Measurements from ENCODE around the gene AZIN2. TPM values are rescaled to one million over a fixed set of nuclear protein-coding genes. Genes with fewer than 3 reads are reported as not detected.

Gene AZIN2
- total RNA-seq (5.3 TPM), polyA plus RNA-seq (ENCODE audit: insufficient read depth in 1 of 8, insufficient read length in 8 of 8, low replicate concordance in 1 of 8) (1 to 10 TPM; 3.8 to 6.4 (median 5.7) TPM)
- long read RNA-seq, donor 1 = 0 reads
- long read RNA-seq, donor 2 = 0 reads
- long read RNA-seq, donor 3, partial matches to known transcripts = 0 of 1 reads
- long read RNA-seq, donor 3, other reads (novel, unspliced or antisense) = 0 of 1 reads
- long read RNA-seq, donor 4 = 0 reads
- long read RNA-seq, donor 5, partial matches to known transcripts = 0 of 1 reads
- long read RNA-seq, donor 5, other reads (novel, unspliced or antisense) = 0 of 1 reads
- long read RNA-seq, donor 6 = 0 reads
- long read RNA-seq, donor 7, partial matches to known transcripts = 0 of 1 reads
- long read RNA-seq, donor 7, other reads (novel, unspliced or antisense) = 0 of 1 reads
- long read RNA-seq, donor 8, partial matches to known transcripts = 0 of 1 reads
- long read RNA-seq, donor 8, other reads (novel, unspliced or antisense) = 0 of 1 reads
- long read RNA-seq, donor 9 = 0 reads
- long read RNA-seq, donor 10, partial matches to known transcripts = 0 of 3 reads
- long read RNA-seq, donor 10, other reads (novel, unspliced or antisense) = 0 of 3 reads
- long read RNA-seq, donor 11 = 0 reads

DNA sequence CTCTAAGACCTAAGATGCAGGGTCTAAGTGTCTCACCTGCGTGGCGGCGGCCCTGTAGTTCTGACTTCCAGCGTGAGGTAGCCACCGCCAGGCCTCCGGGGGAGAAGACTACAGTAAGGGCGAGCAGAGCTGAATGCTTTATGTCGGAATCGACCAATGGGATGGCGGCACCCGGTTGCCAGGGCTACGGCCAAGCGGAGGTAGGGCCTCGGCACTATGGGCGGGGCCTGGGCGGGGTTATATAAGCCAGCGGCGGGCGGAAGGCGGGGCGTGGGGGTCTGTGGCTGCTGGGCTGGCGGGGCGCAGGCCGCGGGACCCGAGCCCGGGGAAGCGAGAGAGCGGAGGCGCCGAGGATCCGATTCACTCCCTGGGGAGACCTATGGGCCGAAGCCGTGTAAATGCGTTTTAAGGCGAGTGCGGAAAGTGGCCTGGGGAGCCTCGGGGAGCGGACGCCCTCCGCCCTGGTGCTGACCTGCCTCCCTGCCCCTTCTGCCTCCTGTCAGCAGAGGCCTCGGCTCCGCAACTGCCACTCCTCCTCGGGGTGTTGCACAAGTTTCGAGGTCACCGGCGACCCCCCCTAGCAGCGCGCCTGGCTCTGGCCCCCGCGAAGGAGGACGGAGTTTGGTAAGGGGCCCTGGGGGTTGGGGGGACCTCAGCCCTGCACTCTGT lies at the start of gene AZIN2:
Gene AZIN2, plus strand, starts transcription at position 269 of the 669 bp plus-strand sequence. CDS start 1,097 bp downstream, outside the sequence.
- Histone ChIP-seq H3K27ac (ENCODE audit: low read length) (no peak within 1 kb of the TSS), H3K27me3 (ENCODE audit: control insufficient read depth, insufficient read depth, low read length) (peaks cover 18% of the 10 kb centered on the region), H3K36me3 (ENCODE audit: control insufficient read depth, insufficient read depth, low read length) (no peaks in the 10 kb centered on the region), H3K4me1 (ENCODE audit: control insufficient read depth, insufficient read depth, low read length) (peaks cover 14% of the 10 kb centered on the region), H3K9me3 (replicated peaks; ENCODE audit: control insufficient read depth, low read depth, low read length) (no peaks in the 10 kb centered on the region), H3K4me3 (ENCODE audit: low read length) (peak within 1 kb of the TSS; percentile 72)
- DNase-seq = peak; percentile 97
- under 1% methylated on average over 48 of the region's 52 CpGs for WGBS (ENCODE audit: insufficient coverage)

DNA sequence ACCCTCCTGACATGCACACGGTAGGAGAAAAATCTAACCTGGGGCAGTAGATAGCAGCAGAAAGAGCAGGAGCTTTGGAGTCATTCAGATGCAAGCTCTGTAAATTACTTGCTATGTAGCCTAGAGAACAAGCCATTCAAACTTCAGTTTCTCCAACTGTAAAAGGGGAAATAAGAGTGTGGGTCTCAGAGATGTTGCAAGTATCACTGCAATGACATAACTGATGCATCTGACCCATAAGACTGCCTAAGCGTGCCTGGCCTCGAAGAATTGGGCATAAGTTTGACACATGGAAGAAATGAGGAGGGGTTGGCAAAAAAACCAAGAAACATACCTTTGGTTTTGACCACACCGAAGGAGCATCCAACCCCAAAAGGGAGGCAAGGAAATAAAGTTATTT lies 49.4 kb upstream of the AZIN2 start:
- no peaks in the 10 kb centered on the region for H3K9me3 ChIP-seq (replicated peaks; ENCODE audit: control insufficient read depth, low read depth, low read length)
- H3K27me3 ChIP-seq (ENCODE audit: control insufficient read depth, insufficient read depth, low read length) = no peaks in the 10 kb centered on the region
- H3K4me1 ChIP-seq (ENCODE audit: control insufficient read depth, insufficient read depth, low read length) = peaks cover 10% of the 10 kb centered on the region
- H3K36me3 ChIP-seq (ENCODE audit: control insufficient read depth, insufficient read depth, low read length) = peaks cover 35% of the 10 kb centered on the region
- 72% methylated on average over 2 of the region's 4 CpGs for WGBS (ENCODE audit: insufficient coverage)
- no peak overlapping the region for H3K27ac ChIP-seq (ENCODE audit: low read length)
- no peak overlapping the region for H3K4me3 ChIP-seq (ENCODE audit: low read length)
- no peak for DNase-seq

DNA sequence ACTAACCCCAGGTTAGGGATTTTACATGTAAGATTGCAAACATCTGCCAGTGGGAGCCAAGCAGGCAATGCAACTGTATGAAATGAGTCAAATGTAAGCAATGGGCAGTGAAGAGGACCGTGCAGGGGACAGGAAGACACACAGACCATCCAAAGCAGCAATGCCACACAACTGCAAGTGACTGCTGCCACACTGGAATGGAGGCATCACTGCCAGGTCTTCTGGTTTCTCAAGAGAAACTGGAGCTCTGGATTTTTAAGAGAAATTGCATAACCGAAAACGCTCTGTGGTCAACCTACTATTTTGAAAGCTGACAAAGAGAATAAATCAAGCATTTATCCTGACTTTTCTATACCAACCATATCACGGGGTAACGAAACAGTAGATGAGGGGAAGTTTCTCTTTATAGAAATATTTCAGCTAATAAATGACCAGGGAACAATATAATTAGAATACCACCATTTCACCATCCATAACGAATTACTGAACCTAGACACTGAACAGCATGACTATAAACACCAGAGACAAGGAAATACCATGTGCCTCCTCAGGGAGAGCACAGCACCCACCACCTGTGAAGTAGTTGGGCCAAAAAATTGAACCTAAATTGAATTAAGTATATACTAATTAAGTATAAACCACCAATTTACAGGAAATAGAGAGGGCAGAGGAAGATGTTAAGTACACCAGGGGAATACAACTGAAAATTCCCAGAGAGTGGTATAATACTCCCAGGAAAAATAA lies 48.7 kb upstream of the AZIN2 start:
- WGBS (ENCODE audit: insufficient coverage) = no CpG with 5 or more reads among the region's 6 CpGs
- Histone ChIP-seq H3K4me3 (ENCODE audit: low read length) (no peak overlapping the region), H3K4me1 (ENCODE audit: control insufficient read depth, insufficient read depth, low read length) (peaks cover 10% of the 10 kb centered on the region), H3K36me3 (ENCODE audit: control insufficient read depth, insufficient read depth, low read length) (peaks cover 35% of the 10 kb centered on the region), H3K27me3 (ENCODE audit: control insufficient read depth, insufficient read depth, low read length) (no peaks in the 10 kb centered on the region), H3K9me3 (replicated peaks; ENCODE audit: control insufficient read depth, low read depth, low read length) (no peaks in the 10 kb centered on the region), H3K27ac (ENCODE audit: low read length) (no peak overlapping the region)
- no peak for DNase-seq

DNA sequence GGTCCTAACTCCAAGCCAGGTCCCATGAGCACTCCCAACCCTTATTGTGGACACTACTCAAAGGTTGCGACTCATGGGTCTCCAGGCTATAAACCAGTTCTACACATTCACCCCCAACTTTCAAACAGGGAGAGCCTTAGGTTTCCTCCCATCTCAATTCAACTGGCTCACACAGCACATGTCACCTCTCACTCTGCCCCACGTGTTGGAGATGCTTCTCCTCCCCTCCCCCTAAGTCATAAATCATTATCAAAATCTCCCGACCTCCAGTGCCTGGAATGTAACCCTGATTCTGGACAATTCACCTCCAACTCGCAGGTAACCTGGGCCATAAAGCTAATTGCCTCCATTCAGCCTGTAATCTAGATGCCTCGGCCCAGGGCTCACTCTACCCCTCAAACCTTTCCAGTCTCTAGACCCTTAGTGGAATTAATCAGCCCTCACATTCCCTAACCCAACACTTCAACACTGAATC lies 44.9 kb upstream of the AZIN2 start:
- H3K4me1 ChIP-seq (ENCODE audit: control insufficient read depth, insufficient read depth, low read length) = peaks cover 10% of the 10 kb centered on the region
- no peaks in the 10 kb centered on the region for H3K9me3 ChIP-seq (replicated peaks; ENCODE audit: control insufficient read depth, low read depth, low read length)
- peak overlapping the region; percentile 78 for H3K27ac ChIP-seq (ENCODE audit: low read length)
- no peaks in the 10 kb centered on the region for H3K27me3 ChIP-seq (ENCODE audit: control insufficient read depth, insufficient read depth, low read length)
- 11% methylated on average over 5 of the region's 5 CpGs for WGBS (ENCODE audit: insufficient coverage)
- peak overlapping the region; percentile 74 for H3K4me3 ChIP-seq (ENCODE audit: low read length)
- peaks cover 9% of the 10 kb centered on the region for H3K36me3 ChIP-seq (ENCODE audit: control insufficient read depth, insufficient read depth, low read length)
- DNase-seq = peak; percentile 23

DNA sequence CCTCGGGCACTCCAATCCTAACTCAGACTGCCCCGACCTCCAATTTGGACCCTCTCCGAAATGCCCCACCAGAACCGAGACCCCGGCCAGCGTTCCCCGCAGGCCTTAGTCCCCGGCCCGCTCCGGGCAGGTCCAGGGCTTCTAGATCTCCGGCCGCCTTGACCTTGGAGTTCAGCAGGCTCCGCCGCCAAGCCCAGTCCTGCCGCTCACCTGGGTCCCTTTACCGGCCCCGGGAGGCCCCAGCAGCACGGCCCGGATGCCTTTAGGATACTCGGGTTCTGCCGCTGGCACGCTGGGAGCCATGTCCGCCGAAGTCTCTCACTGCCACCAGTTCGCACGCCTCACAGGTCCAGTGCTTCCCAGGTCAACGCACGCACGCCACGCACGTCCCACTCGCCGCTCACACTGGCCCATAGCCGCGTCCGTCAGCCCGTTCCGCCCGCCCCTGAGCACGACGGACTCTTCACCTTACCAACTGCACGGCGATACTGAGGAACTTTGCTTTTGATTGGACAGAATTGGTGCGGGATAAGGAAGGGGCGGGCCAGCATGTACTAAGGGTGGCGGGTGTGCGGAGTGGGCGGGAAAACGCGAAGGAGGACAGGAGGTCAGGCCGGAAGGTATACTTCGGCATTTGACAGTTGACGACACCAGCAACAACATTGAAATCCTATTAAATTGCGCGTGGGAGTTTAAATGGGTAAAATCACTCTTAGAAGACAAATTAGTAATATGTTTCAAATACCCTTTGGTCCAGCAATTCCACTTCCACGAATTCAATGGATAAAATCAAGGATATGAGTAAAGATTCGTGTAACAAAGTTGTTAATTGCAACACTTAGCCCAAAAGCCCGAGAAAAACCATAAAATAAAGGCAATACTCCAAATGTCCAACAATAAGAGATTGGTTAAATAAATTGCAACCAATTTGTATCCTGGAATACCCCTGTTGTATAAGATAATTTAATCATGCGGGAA lies 44.1 kb upstream of the AZIN2 start, which contains the start of gene AK2:
Gene AK2, minus strand, starts transcription at position 358 of the 978 bp plus-strand sequence. Its CDS starts 55 bp downstream, at position 303.
- WGBS (ENCODE audit: insufficient coverage) = 3% methylated on average over 37 of the region's 59 CpGs
- no peaks in the 10 kb centered on the region for H3K9me3 ChIP-seq (replicated peaks; ENCODE audit: control insufficient read depth, low read depth, low read length)
- peak within 1 kb of the TSS; percentile 78 for H3K27ac ChIP-seq (ENCODE audit: low read length)
- peak within 1 kb of the TSS; percentile 74 for H3K4me3 ChIP-seq (ENCODE audit: low read length)
- DNase-seq = peak; percentile 99
- peaks cover 10% of the 10 kb centered on the region for H3K4me1 ChIP-seq (ENCODE audit: control insufficient read depth, insufficient read depth, low read length)
- H3K27me3 ChIP-seq (ENCODE audit: control insufficient read depth, insufficient read depth, low read length) = no peaks in the 10 kb centered on the region
- H3K36me3 ChIP-seq (ENCODE audit: control insufficient read depth, insufficient read depth, low read length) = peaks cover 5% of the 10 kb centered on the region

DNA sequence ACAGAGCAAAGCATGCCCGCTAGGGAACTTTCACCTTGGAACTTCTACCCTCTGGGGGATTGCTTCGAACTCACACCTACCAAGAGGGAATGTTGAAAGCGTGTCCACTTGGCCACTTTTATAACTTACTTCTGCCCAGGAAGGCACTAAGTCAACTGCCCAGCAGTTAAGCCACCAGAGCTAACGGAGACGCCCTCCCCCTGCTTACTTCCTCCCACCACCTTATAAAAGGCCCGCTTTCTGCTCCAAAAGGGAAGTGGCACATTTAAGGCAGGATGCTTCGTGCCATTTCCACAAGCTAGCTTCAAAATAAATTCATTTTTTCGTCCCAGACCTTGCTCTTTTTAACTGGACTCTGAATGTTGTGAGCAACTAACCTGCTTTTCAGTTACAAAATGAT lies 41.1 kb upstream of the AZIN2 start:
- Histone ChIP-seq H3K27me3 (ENCODE audit: control insufficient read depth, insufficient read depth, low read length) (no peaks in the 10 kb centered on the region), H3K9me3 (replicated peaks; ENCODE audit: control insufficient read depth, low read depth, low read length) (no peaks in the 10 kb centered on the region), H3K4me1 (ENCODE audit: control insufficient read depth, insufficient read depth, low read length) (peaks cover 23% of the 10 kb centered on the region), H3K36me3 (ENCODE audit: control insufficient read depth, insufficient read depth, low read length) (no peaks in the 10 kb centered on the region), H3K4me3 (ENCODE audit: low read length) (no peak overlapping the region), H3K27ac (ENCODE audit: low read length) (no peak overlapping the region)
- peak; percentile 38 for DNase-seq
- 59% methylated on average over 7 of the region's 8 CpGs for WGBS (ENCODE audit: insufficient coverage)

DNA sequence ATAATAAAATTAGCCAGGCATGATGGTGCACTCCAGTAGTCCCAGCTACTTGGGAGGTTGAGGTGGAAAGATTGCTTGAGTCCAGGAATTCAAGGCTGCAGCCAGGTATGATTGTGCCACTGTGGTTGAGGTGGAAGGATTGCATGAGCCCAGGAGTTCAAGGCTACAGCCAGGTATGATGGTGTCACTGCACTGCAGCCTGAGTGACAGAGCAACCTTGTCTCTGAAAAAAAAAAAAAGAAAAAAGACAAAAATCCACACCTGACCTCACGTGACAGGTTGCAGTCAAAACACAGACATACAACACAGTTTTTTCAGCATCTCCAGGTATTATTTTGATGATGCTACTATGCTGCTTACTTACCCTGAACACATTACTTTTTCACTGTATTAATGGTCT lies 39.9 kb upstream of the AZIN2 start:
- no peaks in the 10 kb centered on the region for H3K9me3 ChIP-seq (replicated peaks; ENCODE audit: control insufficient read depth, low read depth, low read length)
- no peak for DNase-seq
- H3K4me1 ChIP-seq (ENCODE audit: control insufficient read depth, insufficient read depth, low read length) = peaks cover 24% of the 10 kb centered on the region
- H3K27ac ChIP-seq (ENCODE audit: low read length) = no peak overlapping the region
- WGBS (ENCODE audit: insufficient coverage) = no CpG with 5 or more reads among the region's 1 CpG
- H3K27me3 ChIP-seq (ENCODE audit: control insufficient read depth, insufficient read depth, low read length) = no peaks in the 10 kb centered on the region
- no peaks in the 10 kb centered on the region for H3K36me3 ChIP-seq (ENCODE audit: control insufficient read depth, insufficient read depth, low read length)
- no peak overlapping the region for H3K4me3 ChIP-seq (ENCODE audit: low read length)

DNA sequence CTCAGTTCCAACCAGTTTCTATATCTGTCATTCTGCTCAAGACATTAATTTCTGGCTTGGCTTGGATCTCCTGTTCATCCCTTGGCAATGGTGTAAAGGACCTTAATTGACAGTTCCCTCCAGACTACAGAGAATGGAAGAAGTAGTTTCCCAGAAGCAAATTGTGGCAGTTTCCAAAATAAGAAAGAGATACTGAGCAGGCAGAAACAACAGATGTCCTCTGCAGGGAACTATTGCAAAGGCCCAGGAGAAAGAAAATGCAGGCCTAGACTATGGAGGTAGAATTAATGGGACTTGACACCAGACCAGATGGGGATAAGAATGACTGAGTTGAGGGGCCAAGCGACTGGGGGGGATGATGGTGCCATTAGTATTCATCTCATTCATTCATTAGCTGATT lies 38.1 kb upstream of the AZIN2 start:
- Histone ChIP-seq H3K27me3 (ENCODE audit: control insufficient read depth, insufficient read depth, low read length) (no peaks in the 10 kb centered on the region), H3K9me3 (replicated peaks; ENCODE audit: control insufficient read depth, low read depth, low read length) (no peaks in the 10 kb centered on the region), H3K36me3 (ENCODE audit: control insufficient read depth, insufficient read depth, low read length) (no peaks in the 10 kb centered on the region), H3K27ac (ENCODE audit: low read length) (peak overlapping the region; percentile 31), H3K4me3 (ENCODE audit: low read length) (no peak overlapping the region), H3K4me1 (ENCODE audit: control insufficient read depth, insufficient read depth, low read length) (peaks cover 23% of the 10 kb centered on the region)
- peak; percentile 80 for DNase-seq
- WGBS (ENCODE audit: insufficient coverage) = no CpG with 5 or more reads among the region's 1 CpG

All from muscle of leg (tissue), 16 donors.